HUDEP-2 (cell line): ENCODE measurements around the gene ULBP2.
A peak's percentile ranks its signal among the peaks of the same experiment; 100 is the strongest.

Experiments
- DNase-seq, 76 experiments: peaks; one replicate each; lab custom pipeline; 2025; ENCODE audit not compliant: unreplicated experiment in 76 of 76; lab: John Stamatoyannopoulos, UW

The ULBP2 gene

GRCh38 chr6:149941583-149942460 lies at the start of gene ULBP2:
Gene ULBP2 (plus strand): TSS chr6:149942014. CDS start chr6:149942073, 59 bp downstream.
- DNase-seq: peak in 62 of 76 experiments; percentile 20 to 84 (median 64)

- no peak for DNase-seq
Measured at GRCh38 chr6:149895048-149895590, 46.7 kb upstream of the ULBP2 start.

GRCh38 chr6:149895833-149896271 lies 46.0 kb upstream of the ULBP2 start:
- peak in 67 of 76 experiments; percentile 17 to 89 (median 68) for DNase-seq

- no peak for DNase-seq
Measured at GRCh38 chr6:149896491-149896890, 45.3 kb upstream of the ULBP2 start.

- peak in 2 of 76 experiments; percentile 19 to 27 for DNase-seq
Measured at GRCh38 chr6:149897015-149897697, 44.7 kb upstream of the ULBP2 start.

GRCh38 chr6:149897855-149898744 lies 43.7 kb upstream of the ULBP2 start, which contains the start of gene RAET1E:
Gene RAET1E (minus strand): TSS chr6:149898113. CDS start chr6:149890901, 7,212 bp downstream.
- peak in 1 of 76 experiments; percentile 42 for DNase-seq

- no peak for DNase-seq
Measured at GRCh38 chr6:149898966-149899365, 42.8 kb upstream of the ULBP2 start.

GRCh38 chr6:149899486-149899885 lies 42.3 kb upstream of the ULBP2 start:
- DNase-seq: no peak

GRCh38 chr6:149899926-149900619 lies 41.7 kb upstream of the ULBP2 start:
- no peak for DNase-seq

- DNase-seq: no peak
Measured at GRCh38 chr6:149900620-149901443, 41.0 kb upstream of the ULBP2 start.

GRCh38 chr6:149901444-149902140 lies 40.2 kb upstream of the ULBP2 start:
- DNase-seq: no peak

- no peak for DNase-seq
Measured at GRCh38 chr6:149903938-149904611, 37.7 kb upstream of the ULBP2 start.

GRCh38 chr6:149904661-149905370 lies 37.0 kb upstream of the ULBP2 start:
- DNase-seq: no peak

GRCh38 chr6:149905371-149905910 lies 36.4 kb upstream of the ULBP2 start:
- DNase-seq: no peak

GRCh38 chr6:149905911-149906371 lies 35.9 kb upstream of the ULBP2 start:
- no peak for DNase-seq

- DNase-seq: no peak
Measured at GRCh38 chr6:149906405-149906804, 35.4 kb upstream of the ULBP2 start.

- DNase-seq: no peak
Measured at GRCh38 chr6:149907317-149907716, 34.5 kb upstream of the ULBP2 start.
